ENCODE results near the gene ZC2HC1B.

Gene ZC2HC1B

GRCh38 chr6:143928853-143929252 is 64.6 kb downstream of the ZC2HC1B start:
- DNase-seq (ENCODE audit: insufficient read length, low spot score) (no peak), FAIRE-seq (no peak)

- no peak for DNase-seq (ENCODE audit: insufficient read length, low spot score)
- FAIRE-seq = no peak
These were observed 65.7 kb downstream of the ZC2HC1B start for GRCh38 chr6:143929975-143930374.

- no peak for FAIRE-seq
- no peak for DNase-seq (ENCODE audit: insufficient read length, low spot score)
These were observed 70.1 kb downstream of the ZC2HC1B start for GRCh38 chr6:143934331-143934730.

- FAIRE-seq = no peak
- no peak for DNase-seq (ENCODE audit: insufficient read length, low spot score)
These were observed 70.6 kb downstream of the ZC2HC1B start for GRCh38 chr6:143934867-143935266.

- FAIRE-seq (no peak), DNase-seq (ENCODE audit: insufficient read length, low spot score) (no peak)
These were observed 72.1 kb downstream of the ZC2HC1B start for GRCh38 chr6:143936347-143936746.

GRCh38 chr6:143936778-143937667 is 72.7 kb downstream of the ZC2HC1B start:
- FAIRE-seq (no peak), DNase-seq (ENCODE audit: insufficient read length, low spot score) (no peak)

GRCh38 chr6:143937668-143937970 is 73.3 kb downstream of the ZC2HC1B start:
- no peak for DNase-seq (ENCODE audit: insufficient read length, low spot score)
- FAIRE-seq = no peak

- DNase-seq (ENCODE audit: insufficient read length, low spot score) (no peak), FAIRE-seq (peak; percentile 4)
These were observed 75.1 kb downstream of the ZC2HC1B start for GRCh38 chr6:143939364-143939763.

- FAIRE-seq = peak; percentile 91
These were observed 75.8 kb downstream of the ZC2HC1B start for GRCh38 chr6:143940011-143940597.

GRCh38 chr6:143941852-143942627 is 77.8 kb downstream of the ZC2HC1B start:
- FAIRE-seq = peak; percentile 53

More at GRCh38 chr6:143940011-143940597, 75.8 kb downstream of the ZC2HC1B start:
- peak; percentile 59 for DNase-seq (ENCODE audit: insufficient read length, low spot score)

GRCh38 chr6:143948208-143948607 is 83.9 kb downstream of the ZC2HC1B start:
- FAIRE-seq = no peak
- no peak for DNase-seq (ENCODE audit: insufficient read length, low spot score)

More at GRCh38 chr6:143941852-143942627, 77.8 kb downstream of the ZC2HC1B start:
- peak; percentile 10 for DNase-seq (ENCODE audit: insufficient read length, low spot score)

- FAIRE-seq (no peak), DNase-seq (ENCODE audit: insufficient read length, low spot score) (no peak)
These were observed 85.3 kb downstream of the ZC2HC1B start for GRCh38 chr6:143949535-143949934.

- FAIRE-seq (no peak), DNase-seq (ENCODE audit: insufficient read length, low spot score) (no peak)
These were observed 85.7 kb downstream of the ZC2HC1B start for GRCh38 chr6:143949962-143950361.

- DNase-seq (ENCODE audit: insufficient read length, low spot score) (no peak), FAIRE-seq (no peak)
These were observed 86.6 kb downstream of the ZC2HC1B start for GRCh38 chr6:143950875-143951274.

- DNase-seq (ENCODE audit: insufficient read length, low spot score) (no peak), FAIRE-seq (no peak)
These were observed 87.9 kb downstream of the ZC2HC1B start for GRCh38 chr6:143952060-143952778.

GRCh38 chr6:143952947-143953701 is 88.8 kb downstream of the ZC2HC1B start:
- FAIRE-seq (no peak), DNase-seq (ENCODE audit: insufficient read length, low spot score) (no peak)

- no peak for DNase-seq (ENCODE audit: insufficient read length, low spot score)
- FAIRE-seq = no peak
These were observed 89.6 kb downstream of the ZC2HC1B start for GRCh38 chr6:143953922-143954321.

- DNase-seq (ENCODE audit: insufficient read length, low spot score) (no peak), FAIRE-seq (no peak)
These were observed 91.7 kb downstream of the ZC2HC1B start for GRCh38 chr6:143955971-143956370.

GRCh38 chr6:143957679-143958274 is 93.5 kb downstream of the ZC2HC1B start:
- no peak for FAIRE-seq
- DNase-seq (ENCODE audit: insufficient read length, low spot score) = no peak
